Adrenal gland (tissue), 12 donors: ENCODE data around the gene PPP3CA. TPM values are rescaled to one million over a fixed set of nuclear protein-coding genes. Genes with fewer than 3 reads are reported as not detected.

ENCODE experiments used
- DNase-seq, 7 donors: peaks; one replicate each; pipeline ENCODE4 v3.0.0-alpha.2; 2019 to 2020
- H3K27ac ChIP-seq, 5 donors: fragments of 200-600 bp; sonication (generic) in 4 of 5; 1 replicate in 3 of 5; 2 replicates in 2 of 5; pipeline versions ENCODE4 v1.5.1 to v1.8.0; 2016 to 2020; ENCODE audit warnings: mild to moderate bottlenecking in 1 of 5
- H3K27me3 ChIP-seq: fragments of 200-600 bp; 2 replicates; pipeline ENCODE4 v1.8.0; 2021
- H3K36me3 ChIP-seq, 2 donors: fragments of 200-600 bp; replicated peaks in 1 of 2; 1 replicate in 1 of 2; 2 replicates in 1 of 2; pipeline versions ENCODE4 v1.5.1 to v1.8.0; 2018 to 2022
- H3K4me1 ChIP-seq, 2 donors: fragments of 200-600 bp; replicated peaks in 1 of 2; 1 replicate in 1 of 2; 2 replicates in 1 of 2; pipeline versions ENCODE4 v1.5.1 to v1.8.0; 2018 to 2021
- H3K4me3 ChIP-seq, 4 donors: fragments of 200-600 bp; sonication (generic) in 3 of 4; one replicate each; pipeline ENCODE4 v1.5.1; 2016 to 2018
- H3K9me3 ChIP-seq, 3 donors: fragments of 200-600 bp; sonication (generic) in 1 of 3; replicated peaks in 1 of 3; 1 replicate in 2 of 3; 2 replicates in 1 of 3; pipeline versions ENCODE4 v1.5.1 to v1.8.0; 2016 to 2021
- POLR2A ChIP-seq, 2 donors: fragments of 450-650 bp; IDR thresholded peaks; one replicate each; pipeline ENCODE4 v1.6.1; 2017; ENCODE audit warnings: antibody characterized with exemption in 2 of 2, mild to moderate bottlenecking in 2 of 2, moderate library complexity in 1 of 2
- WGBS, 4 donors: extraction: QIAGEN DNeasy Blood & Tissue Kit in 2 of 4; methylation state at CpG; one replicate each; pipeline versions ENCODE4 v1.1.5 to v1.1.7; 2013 to 2017; 5-methylcytosine and 5-hydroxymethylcytosine counted together
- intact Hi-C, 2 donors: fragments of 100-400 bp; cut with DNase I; formaldehyde crosslinking; loops; one replicate each; pipeline versions ENCODE4 v1.14.1 to v1.15.0; 2022 to 2023
- polyA plus RNA-seq, 3 donors: library from polyadenylated mRNA; stranded (reverse); fragments of 200-250 nt in 2 of 3; fragments of 350-450 nt in 1 of 3; fragmentation: Illumina TruSeq in 1 of 3; extraction: RNeasy Lipid Tissue Mini Kit (QIAGEN cat#74804) in 1 of 3; gene quantifications; one replicate each; pipeline ENCODE4 v1.2.3, GENCODE V29; 2013 to 2014
- total RNA-seq, 9 donors: library from RNA; depleted of rRNA in 4 of 9; stranded (reverse); fragments of >200 nt in 4 of 9; fragments of 120-200 nt in 1 of 9; fragmentation: NEBNext Ultra II Directional in 1 of 9; extraction: Animal tissue kit (Norgen Biotek cat#: 25700) in 1 of 9; gene quantifications; one replicate each; pipeline versions ENCODE4 v1.1.0 to v1.2.4, GENCODE V29; 2013 to 2023
- TF ChIP-seq, protein P1 (sequence below), 6 experiments: fragments of 450-650 bp in 4 of 6; fragments of 200-600 bp in 2 of 6; sonication (generic) in 1 of 6; IDR thresholded peaks; 1 replicate in 5 of 6; 2 replicates in 1 of 6; pipeline versions ENCODE4 v1.5.1 to v1.8.0; 2016 to 2021; ENCODE audit warnings: antibody characterized with exemption in 6 of 6, mild to moderate bottlenecking in 2 of 6, moderate library complexity in 1 of 6
- donor health status: healthy with polysubstance abuse.
- donor health status: Bipolar disorder and iron deficiency.
- donor health status: DM: yes; HTN: yes; CAD: no.
- donor health status: DM: no; HTN: no; CAD: no.
- donor health status: DM: no; HTN: no; CAD: no.
- donor health status: DM: yes; HTN: yes; CAD: no.

Gene PPP3CA
- total and polyA plus RNA-seq, 12 donors: 13.8 to 138 (median 43.8) TPM

- Histone ChIP-seq H3K4me3 (no peak overlapping the region), H3K27ac (no peak overlapping the region), H3K9me3 (no peaks in the 10 kb centered on the region), H3K4me1 (no peaks in the 10 kb centered on the region), H3K36me3 (peaks cover 0 to 6% of the 10 kb centered on the region in 2 donors), H3K27me3 (no peaks in the 10 kb centered on the region)
- no peak for DNase-seq
- WGBS, 4 donors: 72 to 83% (median 75%) methylated on average over 5 of the region's 5 CpGs
- TF ChIP-seq POLR2A (IDR thresholded peaks at IDR 0.05): no peak
- TF ChIP-seq, protein P1, sequence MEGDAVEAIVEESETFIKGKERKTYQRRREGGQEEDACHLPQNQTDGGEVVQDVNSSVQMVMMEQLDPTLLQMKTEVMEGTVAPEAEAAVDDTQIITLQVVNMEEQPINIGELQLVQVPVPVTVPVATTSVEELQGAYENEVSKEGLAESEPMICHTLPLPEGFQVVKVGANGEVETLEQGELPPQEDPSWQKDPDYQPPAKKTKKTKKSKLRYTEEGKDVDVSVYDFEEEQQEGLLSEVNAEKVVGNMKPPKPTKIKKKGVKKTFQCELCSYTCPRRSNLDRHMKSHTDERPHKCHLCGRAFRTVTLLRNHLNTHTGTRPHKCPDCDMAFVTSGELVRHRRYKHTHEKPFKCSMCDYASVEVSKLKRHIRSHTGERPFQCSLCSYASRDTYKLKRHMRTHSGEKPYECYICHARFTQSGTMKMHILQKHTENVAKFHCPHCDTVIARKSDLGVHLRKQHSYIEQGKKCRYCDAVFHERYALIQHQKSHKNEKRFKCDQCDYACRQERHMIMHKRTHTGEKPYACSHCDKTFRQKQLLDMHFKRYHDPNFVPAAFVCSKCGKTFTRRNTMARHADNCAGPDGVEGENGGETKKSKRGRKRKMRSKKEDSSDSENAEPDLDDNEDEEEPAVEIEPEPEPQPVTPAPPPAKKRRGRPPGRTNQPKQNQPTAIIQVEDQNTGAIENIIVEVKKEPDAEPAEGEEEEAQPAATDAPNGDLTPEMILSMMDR (IDR thresholded peaks at IDR 0.05): no peak
- intact Hi-C loops: no loop called here
Observed at GRCh38 chr4:101031971-101032370, 315.4 kb downstream of the PPP3CA start.

- no peak for DNase-seq
Observed at GRCh38 chr4:101028886-101029285, 318.4 kb downstream of the PPP3CA start.

GRCh38 chr4:101027721-101028120 is 319.6 kb downstream of the PPP3CA start:
- no peak overlapping the region for H3K27ac ChIP-seq
- H3K4me1 ChIP-seq: no peaks in the 10 kb centered on the region
- peaks cover 0 to 6% of the 10 kb centered on the region in 2 donors for H3K36me3 ChIP-seq
- no peaks in the 10 kb centered on the region for H3K9me3 ChIP-seq
- DNase-seq: no peak
- no peak overlapping the region for H3K4me3 ChIP-seq
- TF ChIP-seq, protein P1 (IDR thresholded peaks at IDR 0.05): no peak
- no peak for TF ChIP-seq POLR2A (IDR thresholded peaks at IDR 0.05)
- intact Hi-C loops: no loop called here
- H3K27me3 ChIP-seq: no peaks in the 10 kb centered on the region

More at GRCh38 chr4:101028886-101029285, 318.4 kb downstream of the PPP3CA start:
- no peak overlapping the region for H3K27ac ChIP-seq
- no peaks in the 10 kb centered on the region for H3K9me3 ChIP-seq
- TF ChIP-seq, protein P1 (IDR thresholded peaks at IDR 0.05): no peak
- TF ChIP-seq POLR2A (IDR thresholded peaks at IDR 0.05): no peak
- H3K4me3 ChIP-seq: no peak overlapping the region
- H3K4me1 ChIP-seq: no peaks in the 10 kb centered on the region
- H3K27me3 ChIP-seq: no peaks in the 10 kb centered on the region
- intact Hi-C loops: no loop called here
- peaks cover 0 to 6% of the 10 kb centered on the region in 2 donors for H3K36me3 ChIP-seq

DNA sequence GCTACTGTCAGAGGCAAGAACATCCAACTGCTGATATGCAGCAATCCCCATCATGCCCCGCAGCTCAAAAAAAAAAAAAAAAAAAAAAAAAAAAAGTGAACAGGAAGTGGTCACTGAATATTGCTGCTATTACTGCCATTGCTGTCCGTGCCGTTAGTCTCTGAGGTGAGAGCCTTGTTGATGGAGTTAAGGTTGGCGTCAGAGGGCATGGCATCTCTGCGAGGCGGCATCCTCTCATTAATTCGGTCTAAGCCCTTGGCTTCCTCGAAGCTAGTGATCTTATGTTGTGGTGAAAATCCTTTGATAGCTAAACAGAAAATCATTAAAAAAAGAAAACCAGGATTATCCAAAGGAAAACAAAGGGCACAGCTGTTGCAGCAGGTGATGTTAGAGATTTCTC is 321.6 kb downstream of the PPP3CA start:
- Histone ChIP-seq H3K27ac (no peak overlapping the region), H3K27me3 (no peaks in the 10 kb centered on the region), H3K4me3 (no peak overlapping the region), H3K4me1 (no peaks in the 10 kb centered on the region), H3K36me3 (no peaks in the 10 kb centered on the region), H3K9me3 (no peaks in the 10 kb centered on the region)
- 89 to 95% (median 93%) methylated on average over 8 of the region's 8 CpGs for WGBS, 4 donors
- no peak for TF ChIP-seq POLR2A (IDR thresholded peaks at IDR 0.05)
- TF ChIP-seq, protein P1 (IDR thresholded peaks at IDR 0.05): no peak
- DNase-seq: no peak
- intact Hi-C loops: no loop called here
